HG03571 (cell line): ENCODE measurements around the gene SYTL3.

ENCODE experiments used
- ATAC-seq: cut with Tn5 transposase; IDR thresholded peaks from one replicate; pipeline ENCODE4 v1.9.1; 2021; ENCODE audit not compliant: unreplicated experiment

The SYTL3 gene

DNA sequence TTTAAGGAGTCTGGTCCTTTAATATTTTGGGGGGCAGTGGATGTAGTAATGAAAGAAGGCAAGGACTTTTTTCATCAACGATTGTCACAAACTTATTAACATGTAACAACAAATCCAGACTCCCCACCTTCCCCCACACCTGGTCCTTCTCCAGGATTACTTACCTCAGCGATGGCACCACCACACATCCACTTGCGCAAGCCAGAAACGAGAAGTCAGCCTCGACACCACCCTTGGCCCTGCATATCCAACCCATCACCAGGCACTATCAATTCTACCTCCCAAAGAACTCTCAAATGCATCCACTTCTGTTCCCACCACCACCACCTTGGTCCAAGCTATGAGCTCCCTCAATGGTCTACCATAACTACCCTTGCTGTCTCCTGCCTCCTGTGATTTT, 162.8 kb downstream of the SYTL3 start:
- no peak for ATAC-seq

DNA sequence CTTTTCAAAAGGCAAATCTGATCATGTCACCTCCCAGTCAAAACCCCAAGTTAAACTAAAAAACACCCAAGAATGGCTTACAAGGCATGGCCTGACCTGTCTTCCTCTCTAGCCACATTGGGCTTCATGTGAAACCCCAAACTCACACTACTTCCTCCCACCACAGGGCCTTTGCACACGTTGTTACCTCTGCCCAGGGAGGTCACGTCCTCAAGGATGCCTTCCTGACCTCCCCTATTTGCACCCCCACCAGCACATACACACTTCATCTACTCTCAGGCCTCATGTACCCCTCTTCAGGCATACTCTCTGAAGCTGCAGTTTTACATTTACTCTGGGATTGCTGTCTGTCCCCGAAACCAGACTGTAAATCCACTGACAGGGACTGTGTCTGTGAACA, 163.2 kb downstream of the SYTL3 start:
- no peak for ATAC-seq
